ENCODE data around the gene MUTYH.

The MUTYH gene

DNA sequence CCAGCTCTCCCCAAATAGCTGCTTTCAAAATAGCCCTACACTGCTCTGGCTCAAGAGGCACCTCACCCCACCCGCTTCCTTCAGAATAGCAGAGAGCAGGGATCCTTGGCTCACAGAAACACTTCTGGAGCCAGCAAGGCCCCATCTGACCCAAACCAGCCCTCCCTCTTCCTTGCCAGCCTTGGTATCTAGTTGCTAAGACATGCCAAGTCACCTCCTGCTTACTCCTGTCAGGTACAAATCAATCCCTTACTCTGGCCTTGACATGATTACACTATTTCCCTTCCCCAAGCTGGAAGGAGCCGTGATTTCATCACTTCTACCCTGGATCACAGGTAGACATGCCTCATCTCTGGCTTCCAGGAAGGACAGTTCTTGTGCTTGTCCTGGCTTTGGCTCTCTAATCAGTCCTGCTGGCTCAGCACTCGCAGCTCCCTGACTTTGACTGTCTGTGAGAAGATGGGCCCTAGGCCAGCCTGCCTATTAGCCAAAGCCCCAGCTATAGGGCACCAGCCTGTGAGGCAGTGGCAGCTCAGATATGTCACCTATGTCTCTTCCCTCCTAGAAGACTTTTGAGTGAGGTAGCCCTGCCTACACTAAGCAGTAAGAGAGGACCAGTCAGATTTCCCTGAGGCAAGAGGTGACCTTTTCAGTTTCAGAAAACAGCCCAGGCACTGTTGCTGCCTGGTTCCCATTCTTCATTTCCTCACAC is 8.9 kb upstream of the MUTYH start:
- FAIRE-seq = no peak

DNA sequence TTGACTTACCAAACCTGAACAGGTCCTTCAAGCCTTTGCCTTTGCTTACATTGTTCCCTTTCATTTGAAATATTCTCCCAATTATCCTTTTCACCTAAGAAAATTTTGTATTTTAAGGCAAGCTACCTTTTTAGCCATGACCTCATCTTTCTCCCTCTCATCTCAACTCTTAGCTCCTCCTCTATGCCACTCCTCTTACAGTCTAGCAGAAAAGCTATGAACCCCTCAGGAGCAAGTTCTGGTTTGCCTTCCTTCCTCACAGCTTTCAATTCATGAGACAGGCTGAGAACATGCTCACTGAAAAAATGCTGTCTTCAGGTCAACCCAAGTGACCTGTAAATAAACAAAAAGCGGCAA is 8.3 kb upstream of the MUTYH start:
- no peak for FAIRE-seq

- FAIRE-seq = no peak
These were observed 7.8 kb upstream of the MUTYH start for GRCh38 chr1:45348020-45348419.

GRCh38 chr1:45346473-45346872 is 6.2 kb upstream of the MUTYH start:
- no peak for FAIRE-seq

DNA sequence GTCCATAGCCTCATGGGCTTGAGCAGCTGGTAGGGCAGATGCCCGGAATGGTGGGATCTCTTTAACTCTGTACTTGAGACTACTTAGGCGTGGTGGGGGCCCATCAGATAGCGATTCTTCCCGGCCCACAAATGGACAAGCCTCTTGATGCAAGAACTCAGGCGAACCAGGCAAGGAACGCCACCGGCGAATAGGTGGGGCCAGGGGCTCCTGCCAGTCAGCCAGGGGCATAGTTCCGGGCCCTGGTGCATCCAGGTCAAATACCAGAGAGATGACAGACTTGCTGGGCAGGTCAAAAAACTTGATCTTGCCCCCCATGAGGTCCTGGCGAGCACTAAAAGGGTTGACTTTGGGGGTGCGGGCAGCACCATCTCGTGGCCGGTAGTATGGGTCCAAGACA is 4.8 kb upstream of the MUTYH start:
- FAIRE-seq = no peak

DNA sequence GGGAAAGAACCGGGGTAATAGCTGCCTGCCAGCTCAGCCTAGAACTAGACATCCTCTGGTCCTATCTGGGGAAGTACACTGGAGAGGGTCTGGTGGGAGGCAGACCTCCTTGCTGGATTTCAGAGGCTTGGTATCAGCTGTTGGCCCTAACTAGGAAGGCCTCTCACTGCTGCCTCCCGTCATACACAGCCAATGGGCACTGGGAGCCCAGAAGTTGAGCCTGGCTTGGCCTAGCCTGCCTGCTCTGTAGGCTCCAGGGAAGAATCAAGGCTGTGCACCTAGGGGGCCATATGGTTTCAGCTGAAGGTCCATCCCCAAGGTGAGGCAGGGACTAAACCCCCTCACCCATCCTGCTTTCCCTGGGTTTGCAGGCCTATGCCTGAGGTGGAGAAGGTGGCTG is 4.3 kb upstream of the MUTYH start:
- no peak for FAIRE-seq

DNA sequence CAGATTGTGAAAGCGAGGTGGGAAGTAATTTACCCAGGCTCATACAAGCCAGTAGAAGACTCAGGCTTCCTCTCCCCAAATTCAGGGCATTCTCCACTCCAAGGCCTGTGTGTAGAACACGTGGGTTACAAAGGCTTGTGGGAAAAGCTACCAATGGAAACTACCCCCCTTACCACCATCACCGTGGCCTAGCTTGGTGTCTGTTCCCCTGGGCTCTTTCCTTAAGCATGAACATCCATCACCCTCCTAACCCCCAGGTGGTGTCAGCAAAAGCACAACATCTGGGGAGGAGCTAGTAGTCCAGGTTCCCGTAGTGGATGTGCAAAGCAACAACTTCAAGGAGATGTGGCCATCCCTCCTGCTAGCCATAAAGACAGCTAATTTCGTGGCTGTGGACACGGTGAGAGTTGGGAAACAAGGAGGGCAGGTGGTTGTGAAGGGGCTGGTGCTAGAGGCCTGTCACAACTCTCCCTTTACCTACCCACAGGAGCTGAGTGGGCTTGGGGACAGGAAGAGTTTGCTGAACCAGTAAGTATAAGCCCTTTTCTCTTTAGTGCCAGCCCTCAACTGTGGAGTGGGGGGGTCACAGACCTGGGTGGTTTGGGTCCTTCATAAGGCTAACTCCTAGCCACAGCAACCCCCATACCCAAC is 701 bp upstream of the MUTYH start:
- FAIRE-seq = no peak

DNA sequence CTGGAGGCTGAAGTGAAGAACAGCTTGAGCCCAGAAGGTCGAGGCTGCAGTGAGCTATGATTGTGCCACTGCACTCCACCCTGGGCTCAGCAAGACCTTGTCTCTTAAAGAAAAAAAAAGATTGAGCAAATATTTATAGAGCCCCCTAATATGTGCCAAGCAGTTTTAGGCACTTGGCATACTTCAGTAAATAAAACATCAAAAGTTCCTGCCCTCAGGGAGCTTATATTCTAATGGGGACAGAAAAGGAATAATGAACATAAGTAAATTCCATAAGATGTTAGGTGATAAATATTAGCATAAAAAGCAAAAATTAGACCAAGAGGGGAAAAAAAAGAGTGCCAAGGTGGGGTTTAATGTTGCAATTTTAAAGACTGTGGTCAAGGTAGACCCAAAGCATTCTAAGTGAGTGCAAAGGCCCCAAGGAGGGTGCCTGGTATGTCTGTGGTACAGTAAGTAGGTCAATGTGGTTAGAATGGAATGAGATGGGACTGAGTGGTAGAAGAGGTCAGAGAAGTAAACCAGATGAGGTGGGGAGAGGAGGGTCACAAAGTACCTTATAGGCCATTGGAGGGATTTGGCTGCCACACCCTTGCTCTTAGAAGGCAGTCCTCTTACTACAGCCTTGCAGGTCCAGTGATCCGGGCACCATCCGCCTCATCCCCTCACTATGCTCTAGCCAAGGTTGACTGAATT is 2.5 kb downstream of the MUTYH start:
- no peak for FAIRE-seq

GRCh38 chr1:45335855-45336324 is 4.3 kb downstream of the MUTYH start:
- FAIRE-seq = peak; percentile 91

DNA sequence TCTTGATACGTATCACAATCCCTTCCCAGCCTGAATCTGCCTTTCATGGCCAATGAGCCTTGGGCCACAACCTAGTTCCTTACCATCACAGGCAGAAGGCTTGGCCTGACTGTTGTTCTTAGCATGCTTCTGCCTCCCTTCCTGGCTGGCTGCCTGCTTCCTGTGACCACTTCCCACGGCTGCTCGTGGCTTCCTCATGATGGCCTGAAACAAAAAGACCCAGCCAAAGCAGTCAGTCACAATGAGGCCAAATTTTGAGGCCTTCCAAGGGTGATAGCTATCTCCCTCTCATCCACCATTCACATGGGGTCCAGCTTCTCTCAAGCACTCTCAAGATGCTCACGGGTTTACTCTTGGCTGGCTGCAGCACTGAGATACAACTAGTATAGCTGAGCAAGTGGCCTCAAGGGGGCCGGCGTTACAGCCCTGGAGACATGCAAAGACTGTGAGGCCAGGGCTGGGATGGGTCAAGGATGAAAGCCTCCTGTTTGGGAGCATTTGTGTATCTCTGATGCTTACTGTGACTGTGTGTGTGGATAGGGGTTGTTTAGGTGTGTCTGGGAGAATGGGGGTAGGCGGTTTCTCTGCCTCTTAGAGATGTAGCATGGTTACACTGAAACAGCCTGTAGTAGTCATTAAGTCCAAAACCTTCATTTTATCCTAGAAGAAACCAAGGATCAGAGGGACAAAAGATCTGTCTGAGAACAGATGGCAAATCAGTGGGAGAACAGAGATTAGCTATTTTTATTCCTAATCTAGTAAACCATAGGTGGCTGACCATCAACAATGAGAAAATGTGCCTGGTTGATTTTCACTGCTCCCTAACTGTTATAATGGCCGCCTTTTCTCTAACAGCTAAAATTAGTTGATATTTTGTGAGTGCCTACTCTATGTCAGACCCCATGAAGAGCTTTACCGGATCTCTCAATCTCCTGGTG is 5.7 kb downstream of the MUTYH start:
- no peak for FAIRE-seq

DNA sequence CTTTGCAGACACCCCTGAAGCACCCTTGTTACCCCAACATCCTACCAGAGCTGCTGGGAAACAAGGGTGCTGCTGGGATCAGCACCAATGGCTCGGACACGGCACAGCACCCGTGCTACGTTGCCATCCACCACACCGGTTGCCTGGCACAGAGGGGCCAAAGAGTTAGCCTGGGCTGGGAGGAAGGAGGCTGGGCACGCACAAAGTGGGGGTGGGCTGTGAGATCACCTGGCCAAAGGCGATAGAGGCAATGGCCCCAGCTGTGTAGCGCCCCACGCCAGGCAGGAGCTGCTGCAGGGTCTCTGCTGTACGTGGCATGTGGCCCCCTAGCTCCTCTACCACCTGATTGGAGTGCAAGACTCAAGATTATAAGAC is 7.9 kb downstream of the MUTYH start:
- FAIRE-seq = no peak

DNA sequence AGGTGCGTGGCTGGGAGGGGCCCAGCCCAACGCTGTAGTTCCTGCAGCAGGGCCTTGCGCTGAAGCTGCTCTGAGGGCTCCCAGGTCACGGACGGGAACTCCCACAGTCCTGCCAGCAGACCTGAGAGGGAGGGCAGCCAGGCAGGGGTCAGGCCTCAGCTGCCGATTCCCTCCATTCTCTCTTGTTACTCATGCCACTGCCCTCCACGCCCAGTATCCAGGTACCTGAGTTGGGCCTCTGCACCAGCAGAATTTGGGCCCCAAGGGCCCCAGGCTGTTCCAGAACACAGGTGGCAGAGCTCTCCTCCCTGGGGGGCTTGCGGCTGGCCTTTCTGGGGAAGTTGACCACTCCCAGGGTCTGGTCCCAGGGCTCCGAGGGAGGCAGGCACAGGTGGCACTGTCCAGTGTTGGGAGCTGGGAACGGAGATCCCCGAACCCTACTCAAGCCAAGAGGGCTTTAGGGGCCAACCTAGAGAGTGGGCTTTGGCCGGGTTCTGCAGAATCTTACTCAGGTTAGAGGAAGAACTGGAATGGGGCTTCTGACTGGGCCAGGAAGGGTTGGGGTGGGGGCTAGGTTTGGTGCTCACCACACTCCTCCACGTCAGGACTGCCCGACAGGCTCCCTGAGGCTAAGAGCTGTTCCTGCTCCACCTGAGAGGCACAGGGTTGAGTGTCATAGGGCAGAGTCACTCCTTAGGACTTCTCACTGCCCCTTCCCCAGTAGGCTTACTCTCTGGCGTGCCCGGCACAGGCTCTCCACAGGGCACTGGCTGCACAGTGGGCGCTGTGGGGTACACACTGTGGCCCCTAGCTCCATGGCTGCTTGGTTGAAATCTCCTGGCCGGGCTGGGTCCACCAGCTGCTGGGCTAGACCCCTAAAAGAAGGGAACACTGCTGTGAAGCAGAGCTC is 8.5 kb downstream of the MUTYH start:
- FAIRE-seq = no peak

- no peak for FAIRE-seq
These were observed 10.8 kb downstream of the MUTYH start for GRCh38 chr1:45329445-45329844.

DNA sequence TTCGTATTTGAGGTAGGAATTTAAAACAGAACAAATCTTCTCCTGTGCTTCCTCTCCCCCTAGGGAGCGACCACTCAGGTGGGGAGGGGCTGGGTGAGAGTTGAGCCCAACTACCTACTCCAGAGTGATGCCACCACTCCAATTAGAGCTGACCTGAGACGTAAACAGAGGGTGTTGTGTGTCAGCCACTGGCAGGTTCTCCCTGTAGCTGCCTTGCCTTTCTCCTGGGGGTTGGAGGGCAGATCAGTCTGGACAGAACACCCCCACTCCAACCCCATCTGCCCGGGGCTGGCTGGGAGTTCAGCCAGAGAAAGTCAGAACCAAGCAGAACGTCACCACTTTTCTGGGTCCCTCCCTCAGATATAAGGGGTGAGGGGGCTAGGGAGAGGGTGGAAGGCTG is 11.6 kb downstream of the MUTYH start:
- no peak for FAIRE-seq

- FAIRE-seq = no peak
These were observed 12.4 kb downstream of the MUTYH start for GRCh38 chr1:45327644-45328515.

GRCh38 chr1:45326627-45327623 is 13.3 kb downstream of the MUTYH start, which contains the start of gene HPDL:
TSS of gene HPDL (plus strand) at chr1:45326895. CDS start at chr1:45327149, 254 bp downstream.
- FAIRE-seq = no peak

DNA sequence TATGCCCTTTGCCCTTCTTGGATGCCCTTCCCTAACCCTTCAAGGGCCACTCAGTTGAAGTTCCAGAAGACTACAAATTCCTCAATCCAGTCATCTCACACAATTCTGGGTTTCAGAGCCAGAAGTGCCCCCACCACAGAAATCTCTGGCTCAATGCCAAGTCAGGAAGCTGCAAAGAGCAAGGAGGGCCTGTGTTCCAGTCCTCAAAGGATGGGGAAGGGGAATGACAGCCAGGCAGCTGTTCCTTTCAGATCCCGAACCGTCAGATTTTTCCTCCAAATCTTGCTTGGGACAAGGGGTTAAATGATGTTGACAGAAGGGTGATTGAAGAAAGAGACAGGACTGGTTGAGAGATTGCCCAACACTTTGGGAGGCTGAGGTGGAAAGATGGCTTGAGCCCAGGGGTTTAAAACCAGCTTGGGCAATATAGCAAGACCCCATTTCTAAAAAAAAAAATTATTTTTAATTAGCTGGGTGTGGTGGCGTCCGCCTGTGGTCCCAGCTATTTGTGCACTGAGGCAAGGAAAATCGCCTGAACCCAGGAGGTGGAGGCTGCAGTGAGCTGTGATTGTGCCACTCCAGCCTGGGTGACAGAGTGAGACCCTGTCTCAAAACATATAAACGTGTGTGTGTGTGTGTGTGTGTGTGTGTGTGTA is 14.3 kb downstream of the MUTYH start:
- FAIRE-seq = no peak

DNA sequence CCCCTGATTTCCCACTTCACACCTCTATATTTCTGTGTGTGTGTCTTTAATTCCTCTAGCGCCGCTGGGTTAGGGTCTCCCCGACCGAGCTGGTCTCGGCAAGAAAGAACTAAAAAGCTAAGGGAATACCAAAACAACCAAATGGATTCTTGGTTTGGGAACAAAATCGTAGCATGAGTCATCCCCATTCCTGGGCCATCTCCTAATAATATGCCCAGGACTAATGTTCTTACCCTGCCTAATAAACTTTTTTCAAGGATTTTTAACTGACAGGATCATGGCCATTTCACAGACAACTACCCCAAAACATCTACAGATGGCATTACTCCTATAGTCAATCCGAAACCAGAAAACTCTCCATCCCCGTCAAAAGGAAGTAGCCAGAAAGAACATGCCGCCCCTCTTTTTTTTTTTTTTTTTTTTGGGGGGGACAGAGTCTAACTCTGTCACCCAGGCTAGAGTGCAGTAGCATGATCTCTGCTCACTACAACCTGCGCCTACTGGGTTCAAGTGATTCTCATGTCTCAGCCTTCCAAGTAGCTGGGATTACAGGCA is 17.7 kb downstream of the MUTYH start:
- no peak for FAIRE-seq

DNA sequence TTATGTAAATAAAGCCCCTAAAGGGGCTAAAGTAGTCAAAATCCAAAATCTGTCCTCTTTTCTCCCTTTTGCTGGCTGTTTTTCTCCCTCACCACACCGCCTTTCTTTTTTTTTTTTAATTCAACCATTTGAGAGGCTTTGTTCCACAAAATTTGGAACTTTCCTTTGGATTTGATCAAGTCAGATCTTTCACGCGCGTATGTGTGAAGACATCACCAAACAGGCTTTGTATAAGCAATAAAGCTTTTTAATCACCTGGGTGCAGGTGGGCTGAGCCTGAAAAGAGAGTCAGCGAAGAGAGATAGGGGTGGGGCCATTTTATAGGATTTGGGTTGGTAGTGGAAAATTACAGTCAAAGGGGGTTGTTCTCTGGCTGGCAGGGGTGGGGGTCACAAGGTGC is 18.8 kb downstream of the MUTYH start:
- FAIRE-seq = no peak

All from colon (tissue), 2 donors.